Liver (tissue), 9 donors: ENCODE results near the gene LRP5. TPM values are rescaled to one million over a fixed set of nuclear protein-coding genes. Genes with fewer than 3 reads are reported as not detected.
A peak's percentile ranks its signal among the peaks of the same experiment; 100 is the strongest.

Experiments
- DNase-seq: peaks from one replicate; pipeline ENCODE4 v3.0.0-alpha.2; 2017; ENCODE audit warnings: low spot score
- H3K27ac ChIP-seq, 2 donors: one replicate each; pipeline ENCODE4 v1.7.0; 2013; ENCODE audit warnings: inconsistent platforms in 2 of 2, low read length in 2 of 2, control low read depth in 1 of 2, low read depth in 1 of 2, mild to moderate bottlenecking in 1 of 2
- H3K27me3 ChIP-seq, 4 donors: one replicate each; pipeline versions ENCODE4 v1.6.1 to v1.7.0; 2013; ENCODE audit warnings: low read length in 3 of 4, inconsistent platforms in 1 of 4, mild to moderate bottlenecking in 1 of 4, moderate library complexity in 1 of 4; ENCODE audit not compliant: control insufficient read depth in 4 of 4, insufficient read depth in 4 of 4
- H3K36me3 ChIP-seq, 4 donors: one replicate each; pipeline versions ENCODE4 v1.6.1 to v1.7.0; 2013; ENCODE audit warnings: low read length in 3 of 4, mild to moderate bottlenecking in 3 of 4, low read depth in 1 of 4, moderate library complexity in 1 of 4; ENCODE audit not compliant: control insufficient read depth in 4 of 4, insufficient read depth in 3 of 4
- H3K4me1 ChIP-seq, 4 donors: one replicate each; pipeline versions ENCODE4 v1.6.1 to v1.7.0; 2013; ENCODE audit warnings: low read length in 3 of 4, mild to moderate bottlenecking in 3 of 4, moderate library complexity in 1 of 4; ENCODE audit not compliant: control insufficient read depth in 4 of 4, insufficient read depth in 4 of 4
- H3K4me3 ChIP-seq, 3 donors: one replicate each; pipeline versions ENCODE4 v1.6.1 to v1.7.0; 2013; ENCODE audit warnings: low read length in 3 of 3, control low read depth in 1 of 3, low read depth in 1 of 3, mild to moderate bottlenecking in 1 of 3
- H3K9ac ChIP-seq, 2 donors: one replicate each; pipeline ENCODE4 v1.7.0; 2013; ENCODE audit warnings: low read length in 2 of 2, mild to moderate bottlenecking in 2 of 2, moderate library complexity in 2 of 2, control low read depth in 1 of 2, low read depth in 1 of 2
- H3K9me3 ChIP-seq, 4 donors: one replicate each; pipeline versions ENCODE4 v1.6.1 to v1.7.0; 2013; ENCODE audit warnings: low read length in 3 of 4; ENCODE audit not compliant: control insufficient read depth in 4 of 4
- ATF3 ChIP-seq: IDR thresholded peaks from 2 replicates; pipeline ENCODE4 v1.6.1; 2016; ENCODE audit warnings: antibody characterized with exemption
- CTCF ChIP-seq: fragments of 150-350 bp; IDR thresholded peaks from 2 replicates; pipeline ENCODE4 v1.5.1; 2017; ENCODE audit warnings: improper control_type of control experiment, low read depth, low read length; ENCODE audit not compliant: missing input control
- EGR1 ChIP-seq, 2 donors: IDR thresholded peaks; 2 replicates each; pipeline ENCODE4 v1.6.1; 2016 to 2018; ENCODE audit warnings: antibody characterized with exemption in 2 of 2, low read depth in 2 of 2
- FOXA1 ChIP-seq: IDR thresholded peaks from 2 replicates; pipeline ENCODE4 v1.6.1; 2016; ENCODE audit warnings: antibody characterized with exemption
- FOXA2 ChIP-seq: IDR thresholded peaks from 2 replicates; pipeline ENCODE4 v1.6.1; 2016; ENCODE audit warnings: antibody characterized with exemption
- GABPA ChIP-seq, 2 donors: IDR thresholded peaks in 1 of 2; conservative IDR thresholded peaks in 1 of 2; 2 replicates each; pipeline ENCODE4 v1.6.1; 2016; ENCODE audit warnings: antibody characterized with exemption in 2 of 2, mild to moderate bottlenecking in 1 of 2, moderate library complexity in 1 of 2
- HNF4A ChIP-seq, 2 donors: conservative IDR thresholded peaks; 2 replicates each; pipeline ENCODE4 v1.6.1; 2016; ENCODE audit warnings: antibody characterized with exemption in 2 of 2, mild to moderate bottlenecking in 2 of 2
- HNF4G ChIP-seq: IDR thresholded peaks from 2 replicates; pipeline ENCODE4 v1.6.1; 2016; ENCODE audit warnings: antibody characterized with exemption
- JUND ChIP-seq, 2 donors: IDR thresholded peaks; 2 replicates each; pipeline ENCODE4 v1.6.1; 2016; ENCODE audit warnings: antibody characterized with exemption in 2 of 2
- NR2F2 ChIP-seq: IDR thresholded peaks from 2 replicates; pipeline ENCODE4 v1.6.1; 2016; ENCODE audit warnings: antibody characterized with exemption
- RAD21 ChIP-seq, 2 donors: IDR thresholded peaks; 2 replicates each; pipeline ENCODE4 v1.6.1; 2016; ENCODE audit warnings: antibody characterized with exemption in 2 of 2, mild to moderate bottlenecking in 2 of 2
- REST ChIP-seq: IDR thresholded peaks from 2 replicates; pipeline ENCODE4 v1.6.1; 2016; ENCODE audit warnings: antibody characterized with exemption, mild to moderate bottlenecking
- SP1 ChIP-seq: IDR thresholded peaks from 2 replicates; pipeline ENCODE4 v1.6.1; 2018; ENCODE audit warnings: antibody characterized with exemption, mild to moderate bottlenecking
- YY1 ChIP-seq: IDR thresholded peaks from 2 replicates; pipeline ENCODE4 v1.6.1; 2016; ENCODE audit warnings: antibody characterized with exemption, mild to moderate bottlenecking
- ZBTB33 ChIP-seq: IDR thresholded peaks from 2 replicates; pipeline ENCODE4 v1.6.1; 2016; ENCODE audit warnings: antibody characterized with exemption
- WGBS: extraction: QIAGEN DNeasy Blood & Tissue Kit; methylation state at CpG from one replicate; pipeline ENCODE4 v1.1.7; 2013; 5-methylcytosine and 5-hydroxymethylcytosine counted together
- polyA plus RNA-seq, 2 donors: library from polyadenylated mRNA; stranded (reverse) in 1 of 2; unstranded in 1 of 2; fragments of 200-250 nt in 1 of 2; fragments of >200 nt in 1 of 2; fragmentation: Nextera tagmentation in 1 of 2; extraction: Ambion mirVana in 1 of 2; gene quantifications; one replicate each; pipeline versions ENCODE4 v1.2.1 to v1.2.3, GENCODE V29; 2013 to 2015
- total RNA-seq, 2 donors: library from RNA; depleted of rRNA; stranded (reverse); fragments of >200 nt; gene quantifications; one replicate each; pipeline ENCODE4 v1.2.3, GENCODE V29; 2014
- donor health status: healthy.
- donor health status: healthy.
- donor health status: healthy.
- donor health status: healthy.
- donor health status: healthy.

Gene LRP5
- total and polyA plus RNA-seq, 4 donors, result 48.9 to 99.3 (median 71.3) TPM

- Histone ChIP-seq H3K9ac (peak overlapping the region; percentile 16 to 97), H3K27me3 (no peaks in the 10 kb centered on the region), H3K27ac (peak overlapping the region; percentile 99), H3K4me1 (peaks cover 7 to 45% (median 23%) of the 10 kb centered on the region in 4 donors), H3K9me3 (no peaks in the 10 kb centered on the region), H3K36me3 (peaks cover 5 to 32% (median 29%) of the 10 kb centered on the region in 4 donors), H3K4me3 (peak overlapping the region; percentile 2 to 67 (median 62))
- TF ChIP-seq CTCF (no peak), NR2F2 (no peak), YY1 (no peak), HNF4G (no peak), EGR1 (IDR thresholded peaks at IDR 0.05; ENCODE audit: low read depth in 2 of 2) (no peak), ZBTB33 (no peak), HNF4A (conservative IDR thresholded peaks at IDR 0.05) (no peak), FOXA1 (no peak), REST (no peak), RAD21 (IDR thresholded peaks at IDR 0.05) (no peak), JUND (IDR thresholded peaks at IDR 0.05) (no peak), ATF3 (no peak), FOXA2 (no peak), SP1 (no peak), GABPA (IDR thresholded peaks at IDR 0.05 in 1 of 2, conservative IDR thresholded peaks at IDR 0.05 in 1 of 2) (no peak)
- no peak for DNase-seq
- 65% methylated on average over 10 of the region's 10 CpGs for WGBS
These were observed 42.8 kb upstream of the LRP5 start for GRCh38 chr11:68269414-68270081.
